Measurements from ENCODE around the gene UBAC2. TPM values are rescaled to one million over a fixed set of nuclear protein-coding genes. Genes with fewer than 3 reads are reported as not detected.

Gene UBAC2
- total and polyA plus RNA-seq, 2 experiments from 2014 or later = 78.2 to 83.1 TPM

DNA sequence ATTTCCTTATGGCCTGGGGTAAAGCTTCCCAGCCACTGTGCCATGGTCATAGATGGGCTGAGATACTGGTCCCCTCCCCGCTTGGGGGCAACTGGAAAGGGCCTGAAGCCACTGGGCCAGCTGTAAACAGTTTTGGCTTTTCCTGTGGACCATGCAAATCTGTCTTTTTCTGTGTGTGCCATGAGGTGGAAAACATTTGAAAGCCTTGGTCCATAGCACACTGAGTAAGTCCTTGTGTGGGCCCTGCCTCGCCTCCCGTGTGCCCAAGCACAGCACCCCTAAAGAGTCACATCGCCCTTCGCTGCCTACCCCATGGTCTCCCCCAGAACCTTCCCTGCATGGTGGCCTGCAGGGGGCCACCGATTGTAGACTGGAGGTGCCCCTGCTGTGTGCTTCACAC lies 158.9 kb downstream of the UBAC2 start:
- H3K4me1 ChIP-seq (ENCODE audit: insufficient read depth) = no peaks in the 10 kb centered on the region
- no peak for DNase-seq (ENCODE audit: low spot score)
- H3K9me3 ChIP-seq (ENCODE audit: low read depth) = no peaks in the 10 kb centered on the region
- no peak overlapping the region for H3K4me2 ChIP-seq
- H3K36me3 ChIP-seq (replicated peaks; ENCODE audit: insufficient read depth, low read depth) = no peaks in the 10 kb centered on the region
- no peak overlapping the region for H3K27ac ChIP-seq
- no peak overlapping the region for H2AFZ ChIP-seq
- no peak overlapping the region for H3K4me3 ChIP-seq
- 91% methylated on average over 6 of the region's 6 CpGs for WGBS (ENCODE audit: low lambda C conversion rate, missing lambda C conversion rate)
- no peak for TF ChIP-seq EZH2phosphoT487 (IDR thresholded peaks at IDR 0.05; ENCODE audit: low read depth, severe bottlenecking, unreplicated experiment)
- no peak for TF ChIP-seq EZH2 (IDR thresholded peaks at IDR 0.05; ENCODE audit: borderline replicate concordance)
- TF ChIP-seq, protein P1, sequence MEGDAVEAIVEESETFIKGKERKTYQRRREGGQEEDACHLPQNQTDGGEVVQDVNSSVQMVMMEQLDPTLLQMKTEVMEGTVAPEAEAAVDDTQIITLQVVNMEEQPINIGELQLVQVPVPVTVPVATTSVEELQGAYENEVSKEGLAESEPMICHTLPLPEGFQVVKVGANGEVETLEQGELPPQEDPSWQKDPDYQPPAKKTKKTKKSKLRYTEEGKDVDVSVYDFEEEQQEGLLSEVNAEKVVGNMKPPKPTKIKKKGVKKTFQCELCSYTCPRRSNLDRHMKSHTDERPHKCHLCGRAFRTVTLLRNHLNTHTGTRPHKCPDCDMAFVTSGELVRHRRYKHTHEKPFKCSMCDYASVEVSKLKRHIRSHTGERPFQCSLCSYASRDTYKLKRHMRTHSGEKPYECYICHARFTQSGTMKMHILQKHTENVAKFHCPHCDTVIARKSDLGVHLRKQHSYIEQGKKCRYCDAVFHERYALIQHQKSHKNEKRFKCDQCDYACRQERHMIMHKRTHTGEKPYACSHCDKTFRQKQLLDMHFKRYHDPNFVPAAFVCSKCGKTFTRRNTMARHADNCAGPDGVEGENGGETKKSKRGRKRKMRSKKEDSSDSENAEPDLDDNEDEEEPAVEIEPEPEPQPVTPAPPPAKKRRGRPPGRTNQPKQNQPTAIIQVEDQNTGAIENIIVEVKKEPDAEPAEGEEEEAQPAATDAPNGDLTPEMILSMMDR (IDR thresholded peaks at IDR 0.05; ENCODE audit: poor library complexity) = no peak
- H3K27me3 ChIP-seq = no peaks in the 10 kb centered on the region
- no peaks in the 10 kb centered on the region for H3K79me2 ChIP-seq
- H3K9me2 ChIP-seq (replicated peaks; ENCODE audit: insufficient read depth) = no peaks in the 10 kb centered on the region
- H4K20me1 ChIP-seq (ENCODE audit: insufficient read depth, poor library complexity, severe bottlenecking) = no peaks in the 10 kb centered on the region

DNA sequence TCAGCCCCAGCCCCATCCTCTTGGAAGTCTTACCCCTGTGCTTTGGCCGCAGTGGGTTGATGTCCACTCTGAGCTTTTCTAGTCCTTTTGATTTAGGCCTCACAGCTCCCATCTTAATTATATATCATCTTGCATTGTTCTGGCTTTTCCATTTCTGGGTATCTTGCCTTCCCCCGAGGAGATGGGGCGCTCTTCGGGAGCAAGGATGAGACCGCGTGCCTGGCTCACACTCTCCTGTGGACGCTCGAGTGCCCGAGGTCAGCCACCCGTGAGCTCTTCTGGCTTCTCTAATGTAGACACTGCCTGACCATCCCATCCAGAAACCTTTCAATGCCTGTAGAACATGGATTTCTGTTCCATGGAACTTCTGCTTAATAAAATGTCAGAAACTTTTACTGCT lies 160.0 kb downstream of the UBAC2 start:
- Histone ChIP-seq H3K27ac (no peak overlapping the region), H3K27me3 (no peaks in the 10 kb centered on the region), H3K79me2 (no peaks in the 10 kb centered on the region), H2AFZ (no peak overlapping the region), H3K9me2 (replicated peaks; ENCODE audit: insufficient read depth) (no peaks in the 10 kb centered on the region), H3K9me3 (ENCODE audit: low read depth) (no peaks in the 10 kb centered on the region), H3K36me3 (replicated peaks; ENCODE audit: insufficient read depth, low read depth) (no peaks in the 10 kb centered on the region), H4K20me1 (ENCODE audit: insufficient read depth, poor library complexity, severe bottlenecking) (peaks cover 2% of the 10 kb centered on the region), H3K4me2 (no peak overlapping the region), H3K4me3 (no peak overlapping the region), H3K4me1 (ENCODE audit: insufficient read depth) (no peaks in the 10 kb centered on the region)
- no peak for TF ChIP-seq EZH2 (IDR thresholded peaks at IDR 0.05; ENCODE audit: borderline replicate concordance)
- TF ChIP-seq, protein P1 (IDR thresholded peaks at IDR 0.05; ENCODE audit: poor library complexity) = no peak
- no peak for TF ChIP-seq EZH2phosphoT487 (IDR thresholded peaks at IDR 0.05; ENCODE audit: low read depth, severe bottlenecking, unreplicated experiment)
- DNase-seq (ENCODE audit: low spot score) = no peak
- WGBS (ENCODE audit: low lambda C conversion rate, missing lambda C conversion rate) = 95% methylated on average over 10 of the region's 10 CpGs

DNA sequence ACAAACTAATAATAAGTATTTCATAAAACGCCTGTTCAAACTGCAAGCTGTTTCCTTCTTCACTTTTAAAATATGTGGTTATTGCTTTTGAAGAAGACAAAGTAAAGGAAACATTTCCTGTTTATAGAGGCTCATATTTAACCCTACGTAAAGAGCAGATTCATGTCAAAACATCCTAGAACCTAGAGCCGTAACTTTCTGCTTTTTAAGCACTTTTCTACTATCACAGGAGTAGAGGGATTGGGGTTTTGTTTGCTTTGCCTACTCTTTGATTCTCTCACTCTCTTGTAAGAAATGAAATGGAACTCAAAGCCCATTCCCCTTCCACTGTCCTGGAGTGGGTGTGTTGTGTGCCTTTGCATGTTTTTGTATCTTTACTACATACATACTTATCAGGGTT lies 160.5 kb downstream of the UBAC2 start:
- Histone ChIP-seq H3K9me3 (ENCODE audit: low read depth) (no peaks in the 10 kb centered on the region), H3K4me3 (no peak overlapping the region), H3K27me3 (no peaks in the 10 kb centered on the region), H3K27ac (no peak overlapping the region), H4K20me1 (ENCODE audit: insufficient read depth, poor library complexity, severe bottlenecking) (peaks cover 2% of the 10 kb centered on the region), H3K36me3 (replicated peaks; ENCODE audit: insufficient read depth, low read depth) (no peaks in the 10 kb centered on the region), H3K4me2 (no peak overlapping the region), H3K9me2 (replicated peaks; ENCODE audit: insufficient read depth) (no peaks in the 10 kb centered on the region), H3K79me2 (no peaks in the 10 kb centered on the region), H2AFZ (no peak overlapping the region), H3K4me1 (ENCODE audit: insufficient read depth) (no peaks in the 10 kb centered on the region)
- 81% methylated on average over 3 of the region's 3 CpGs for WGBS (ENCODE audit: low lambda C conversion rate, missing lambda C conversion rate)
- no peak for DNase-seq (ENCODE audit: low spot score)
- TF ChIP-seq EZH2 (IDR thresholded peaks at IDR 0.05; ENCODE audit: borderline replicate concordance) = no peak
- no peak for TF ChIP-seq EZH2phosphoT487 (IDR thresholded peaks at IDR 0.05; ENCODE audit: low read depth, severe bottlenecking, unreplicated experiment)
- TF ChIP-seq, protein P1 (IDR thresholded peaks at IDR 0.05; ENCODE audit: poor library complexity) = no peak

DNA sequence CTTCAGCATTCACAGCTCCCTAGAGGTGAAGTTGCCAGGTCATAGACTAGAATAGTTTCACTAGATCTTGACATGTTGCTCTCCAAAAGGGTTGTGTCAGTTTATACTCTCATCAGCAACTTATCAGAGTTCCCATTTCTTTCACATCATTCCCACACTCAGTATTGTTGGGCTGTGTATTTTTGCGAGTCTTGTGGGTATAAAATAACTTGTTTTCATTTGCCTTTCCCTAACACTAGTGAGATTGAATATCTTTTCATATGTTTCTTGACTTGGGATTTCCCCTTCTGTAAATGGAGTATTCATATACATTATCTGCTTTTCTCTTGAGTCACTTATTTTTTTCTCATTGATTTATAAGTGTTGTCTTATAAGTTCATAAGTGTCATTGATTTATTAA lies 161.7 kb downstream of the UBAC2 start:
- Histone ChIP-seq H3K9me3 (ENCODE audit: low read depth) (no peaks in the 10 kb centered on the region), H4K20me1 (ENCODE audit: insufficient read depth, poor library complexity, severe bottlenecking) (peaks cover 2% of the 10 kb centered on the region), H3K27me3 (no peaks in the 10 kb centered on the region), H3K9me2 (replicated peaks; ENCODE audit: insufficient read depth) (no peaks in the 10 kb centered on the region), H3K4me1 (ENCODE audit: insufficient read depth) (no peaks in the 10 kb centered on the region), H2AFZ (no peak overlapping the region), H3K27ac (no peak overlapping the region), H3K4me3 (no peak overlapping the region), H3K4me2 (no peak overlapping the region), H3K79me2 (no peaks in the 10 kb centered on the region), H3K36me3 (replicated peaks; ENCODE audit: insufficient read depth, low read depth) (no peaks in the 10 kb centered on the region)
- no peak for DNase-seq (ENCODE audit: low spot score)
- 93% methylated on average over 1 of the region's 1 CpG for WGBS (ENCODE audit: low lambda C conversion rate, missing lambda C conversion rate)
- TF ChIP-seq, protein P1 (IDR thresholded peaks at IDR 0.05; ENCODE audit: poor library complexity) = no peak
- TF ChIP-seq EZH2phosphoT487 (IDR thresholded peaks at IDR 0.05; ENCODE audit: low read depth, severe bottlenecking, unreplicated experiment) (no peak), EZH2 (IDR thresholded peaks at IDR 0.05; ENCODE audit: borderline replicate concordance) (no peak)

All from hepatocyte (in vitro differentiated cells).